Neural progenitor cell (in vitro differentiated cells): ENCODE results near the gene UBALD2. TPM values are rescaled to one million over a fixed set of nuclear protein-coding genes. Genes with fewer than 3 reads are reported as not detected.
A peak's percentile ranks its signal among the peaks of the same experiment; 100 is the strongest.
"Not testable (repeated sequence)": the region's sequence is repeated elsewhere in the genome, so short reads cannot be mapped to it uniquely, and the experiment has no call there.

ENCODE experiments used
- DNase-seq: peaks from one replicate; pipeline ENCODE4 v3.0.0-alpha.2; 2016; ENCODE audit warnings: low spot score
- H2AFZ ChIP-seq: fragments of 200-600 bp; sonication (generic); replicated peaks from 2 replicates; pipeline ENCODE4 v1.6.1; 2016; ENCODE audit warnings: antibody characterized with exemption
- H3F3A ChIP-seq: fragments of 200-600 bp; sonication (generic); 2 replicates; pipeline ENCODE4 v1.6.1; 2016; ENCODE audit warnings: antibody characterized with exemption, low read depth
- H3K27ac ChIP-seq: fragments of 200-600 bp; sonication (generic); 2 replicates; pipeline ENCODE4 v1.5.1; 2016; ENCODE audit warnings: mild to moderate bottlenecking
- H3K27me3 ChIP-seq: fragments of 200-600 bp; sonication (generic); 2 replicates; pipeline ENCODE4 v1.6.1; 2016; ENCODE audit warnings: mild to moderate bottlenecking, moderate library complexity
- H3K36me3 ChIP-seq: fragments of 200-600 bp; sonication (generic); 2 replicates; pipeline ENCODE4 v1.5.1; 2016
- H3K4me1 ChIP-seq: fragments of 200-600 bp; sonication (generic); 2 replicates; pipeline ENCODE4 v1.6.1; 2016; ENCODE audit warnings: mixed run types
- H3K4me2 ChIP-seq: fragments of 200-600 bp; sonication (generic); 2 replicates; pipeline ENCODE4 v1.6.1; 2016
- H3K4me3 ChIP-seq: fragments of 200-600 bp; sonication (generic); 2 replicates; pipeline ENCODE4 v1.5.1; 2016
- H3K79me2 ChIP-seq: fragments of 200-600 bp; sonication (generic); 2 replicates; pipeline ENCODE4 v1.6.1; 2016; ENCODE audit warnings: low read depth
- H3K9ac ChIP-seq: fragments of 200-600 bp; sonication (generic); 2 replicates; pipeline ENCODE4 v1.6.1; 2016
- H3K9me3 ChIP-seq: fragments of 200-600 bp; sonication (generic); 2 replicates; pipeline ENCODE4 v1.5.1; 2016; ENCODE audit warnings: low read depth
- H4K20me1 ChIP-seq: fragments of 200-600 bp; sonication (generic); 2 replicates; pipeline ENCODE4 v1.6.1; 2016; ENCODE audit warnings: low read depth
- H3K27ac Mint-ChIP-seq: 3 replicates; pipeline ENCODE4 v1.8.0; 2021; ENCODE audit warnings: mixed read lengths
- H3K27me3 Mint-ChIP-seq: 2 replicates; pipeline ENCODE4 v1.8.0; 2022; ENCODE audit warnings: low read depth, mild to moderate bottlenecking, inconsistent platforms, moderate library complexity, mixed read lengths; ENCODE audit not compliant: insufficient read depth
- H3K36me3 Mint-ChIP-seq: 3 replicates; pipeline ENCODE4 v1.8.0; 2021; ENCODE audit warnings: mixed read lengths
- H3K4me1 Mint-ChIP-seq: 3 replicates; pipeline ENCODE4 v1.8.0; 2021; ENCODE audit warnings: mixed read lengths
- H3K4me3 Mint-ChIP-seq: 3 replicates; pipeline ENCODE4 v1.8.0; 2021; ENCODE audit warnings: mild to moderate bottlenecking, moderate library complexity, mixed read lengths
- H3K9me3 Mint-ChIP-seq: 3 replicates; pipeline ENCODE4 v1.8.0; 2020; ENCODE audit warnings: mixed read lengths
- EZH2 ChIP-seq: fragments of 200-600 bp; sonication (generic); IDR thresholded peaks from 2 replicates; pipeline ENCODE4 v1.6.1; 2017; ENCODE audit warnings: antibody characterized with exemption, mild to moderate bottlenecking, moderate library complexity
- EZH2phosphoT487 ChIP-seq: fragments of 200-600 bp; sonication (generic); IDR thresholded peaks from 2 replicates; pipeline ENCODE4 v1.6.1; 2017; ENCODE audit warnings: antibody characterized with exemption
- total RNA-seq: library from RNA; depleted of rRNA; stranded (reverse); fragments of >200 nt; gene quantifications from 2 replicates; pipeline ENCODE4 v1.2.3, GENCODE V29; 2015; ENCODE audit warnings: low replicate concordance
- TF ChIP-seq, protein P1 (sequence below): fragments of 200-600 bp; sonication (generic); IDR thresholded peaks from 2 replicates; pipeline ENCODE4 v1.5.1; 2017; ENCODE audit warnings: antibody characterized with exemption, mild to moderate bottlenecking

The UBALD2 gene
- total RNA-seq, 1 donor from 2014 or later: 4.2 TPM

DNA sequence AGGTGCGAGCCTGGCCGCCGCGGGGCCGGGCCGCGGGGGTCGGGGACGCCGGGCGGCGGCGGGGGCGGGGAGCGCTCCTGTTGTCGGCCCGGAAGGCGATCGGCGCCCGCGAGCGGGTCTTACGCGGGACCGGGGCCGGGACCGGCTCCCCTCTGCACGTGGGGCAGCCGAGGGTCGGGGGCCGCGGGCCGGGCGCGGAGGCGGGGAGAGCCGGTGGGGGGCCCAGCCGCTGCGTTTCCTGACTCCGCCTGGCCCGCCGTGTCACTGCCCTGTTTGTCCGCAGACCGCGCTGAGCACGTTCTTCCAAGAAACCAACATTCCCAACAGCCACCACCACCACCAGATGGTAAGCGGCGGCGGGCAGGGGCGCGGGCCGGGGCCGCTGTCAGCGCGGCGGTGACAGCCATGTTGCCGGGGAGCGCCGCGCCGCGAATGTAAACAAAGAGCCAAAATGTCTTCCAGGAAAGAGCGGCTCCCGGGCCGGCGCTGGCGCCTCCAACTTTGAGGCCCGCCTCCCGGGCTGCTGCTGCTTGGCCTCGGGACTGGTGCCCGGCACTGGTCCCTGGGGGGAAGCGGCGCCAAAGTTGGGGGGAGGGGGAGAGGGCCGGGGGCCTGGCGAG is 586 bp downstream of the UBALD2 start:
- peaks cover 23% of the 10 kb centered on the region for H3K4me1 ChIP-seq
- peak; percentile 84 for DNase-seq
- H2AFZ ChIP-seq: no peak overlapping the region
- Mint-ChIP-seq H3K36me3 (peaks cover 5% of the 10 kb centered on the region), H3K27ac (no peak overlapping the region), H3K4me3 (peak overlapping the region; percentile 93), H3K27me3 (peaks cover 7% of the 10 kb centered on the region), H3K9me3 (no peaks in the 10 kb centered on the region), H3K4me1 (peaks cover 45% of the 10 kb centered on the region)
- peaks cover 9% of the 10 kb centered on the region for H4K20me1 ChIP-seq
- TF ChIP-seq EZH2: no peak
- H3K4me2 ChIP-seq: peak overlapping the region; percentile 91
- peak overlapping the region; percentile 51 for H3K9ac ChIP-seq
- H3K27ac ChIP-seq: no peak overlapping the region
- H3K36me3 ChIP-seq: no peaks in the 10 kb centered on the region
- H3K4me3 ChIP-seq: peak overlapping the region; percentile 87
- H3F3A ChIP-seq: peaks cover 9% of the 10 kb centered on the region
- no peaks in the 10 kb centered on the region for H3K27me3 ChIP-seq
- no peaks in the 10 kb centered on the region for H3K9me3 ChIP-seq
- H3K79me2 ChIP-seq: peaks cover 44% of the 10 kb centered on the region

DNA sequence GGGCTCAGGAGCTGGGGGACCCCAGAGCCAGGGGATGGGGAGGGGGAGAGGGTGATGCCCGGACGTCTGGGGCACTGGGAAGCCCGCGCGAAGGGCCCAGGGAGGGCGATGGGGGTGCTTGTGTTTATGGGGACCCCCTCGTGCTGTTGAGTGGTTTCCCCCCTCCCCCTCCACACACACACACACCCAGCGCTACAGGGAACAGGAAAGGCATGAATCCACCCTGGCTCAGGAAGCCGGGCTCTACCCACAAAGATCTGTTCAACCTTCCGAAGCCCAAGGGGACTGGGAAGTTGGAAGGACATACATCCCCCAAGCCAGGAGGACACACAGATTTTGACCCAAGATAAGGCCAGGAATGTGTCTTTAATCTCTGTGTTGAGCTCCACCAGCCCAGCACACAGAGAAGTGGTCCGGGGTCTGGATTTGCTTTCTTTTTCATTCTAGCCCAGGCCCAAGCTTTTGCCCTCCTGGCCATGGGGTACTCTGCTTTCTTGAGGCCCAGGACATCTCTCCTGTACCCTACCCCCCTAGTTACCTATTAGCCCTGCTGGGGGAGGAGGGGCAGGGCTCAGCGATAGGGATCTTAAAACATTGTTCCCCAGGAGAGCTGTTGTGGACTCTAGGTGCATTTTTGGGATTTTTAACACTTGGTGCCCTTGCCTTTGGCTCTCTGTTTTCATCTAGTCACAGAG is 1.2 kb downstream of the UBALD2 start:
- Histone ChIP-seq H3K27ac (no peak overlapping the region), H3K27me3 (no peaks in the 10 kb centered on the region), H3K9ac (peak overlapping the region; percentile 51), H3K79me2 (peaks cover 44% of the 10 kb centered on the region), H3F3A (peaks cover 9% of the 10 kb centered on the region), H3K36me3 (no peaks in the 10 kb centered on the region), H3K4me2 (peak overlapping the region; percentile 91), H3K4me1 (peaks cover 24% of the 10 kb centered on the region), H4K20me1 (peaks cover 16% of the 10 kb centered on the region), H3K4me3 (peak overlapping the region; percentile 87), H3K9me3 (no peaks in the 10 kb centered on the region), H2AFZ (no peak overlapping the region)
- DNase-seq: no peak
- H3K4me1 Mint-ChIP-seq: peaks cover 49% of the 10 kb centered on the region
- H3K27ac Mint-ChIP-seq: peak overlapping the region; percentile 66
- TF ChIP-seq, protein P1, sequence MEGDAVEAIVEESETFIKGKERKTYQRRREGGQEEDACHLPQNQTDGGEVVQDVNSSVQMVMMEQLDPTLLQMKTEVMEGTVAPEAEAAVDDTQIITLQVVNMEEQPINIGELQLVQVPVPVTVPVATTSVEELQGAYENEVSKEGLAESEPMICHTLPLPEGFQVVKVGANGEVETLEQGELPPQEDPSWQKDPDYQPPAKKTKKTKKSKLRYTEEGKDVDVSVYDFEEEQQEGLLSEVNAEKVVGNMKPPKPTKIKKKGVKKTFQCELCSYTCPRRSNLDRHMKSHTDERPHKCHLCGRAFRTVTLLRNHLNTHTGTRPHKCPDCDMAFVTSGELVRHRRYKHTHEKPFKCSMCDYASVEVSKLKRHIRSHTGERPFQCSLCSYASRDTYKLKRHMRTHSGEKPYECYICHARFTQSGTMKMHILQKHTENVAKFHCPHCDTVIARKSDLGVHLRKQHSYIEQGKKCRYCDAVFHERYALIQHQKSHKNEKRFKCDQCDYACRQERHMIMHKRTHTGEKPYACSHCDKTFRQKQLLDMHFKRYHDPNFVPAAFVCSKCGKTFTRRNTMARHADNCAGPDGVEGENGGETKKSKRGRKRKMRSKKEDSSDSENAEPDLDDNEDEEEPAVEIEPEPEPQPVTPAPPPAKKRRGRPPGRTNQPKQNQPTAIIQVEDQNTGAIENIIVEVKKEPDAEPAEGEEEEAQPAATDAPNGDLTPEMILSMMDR: no peak
- no peak for TF ChIP-seq EZH2phosphoT487
- no peak for TF ChIP-seq EZH2
- H3K27me3 Mint-ChIP-seq: peaks cover 6% of the 10 kb centered on the region
- no peaks in the 10 kb centered on the region for H3K9me3 Mint-ChIP-seq
- H3K36me3 Mint-ChIP-seq: peaks cover 5% of the 10 kb centered on the region
- peak overlapping the region; percentile 93 for H3K4me3 Mint-ChIP-seq

DNA sequence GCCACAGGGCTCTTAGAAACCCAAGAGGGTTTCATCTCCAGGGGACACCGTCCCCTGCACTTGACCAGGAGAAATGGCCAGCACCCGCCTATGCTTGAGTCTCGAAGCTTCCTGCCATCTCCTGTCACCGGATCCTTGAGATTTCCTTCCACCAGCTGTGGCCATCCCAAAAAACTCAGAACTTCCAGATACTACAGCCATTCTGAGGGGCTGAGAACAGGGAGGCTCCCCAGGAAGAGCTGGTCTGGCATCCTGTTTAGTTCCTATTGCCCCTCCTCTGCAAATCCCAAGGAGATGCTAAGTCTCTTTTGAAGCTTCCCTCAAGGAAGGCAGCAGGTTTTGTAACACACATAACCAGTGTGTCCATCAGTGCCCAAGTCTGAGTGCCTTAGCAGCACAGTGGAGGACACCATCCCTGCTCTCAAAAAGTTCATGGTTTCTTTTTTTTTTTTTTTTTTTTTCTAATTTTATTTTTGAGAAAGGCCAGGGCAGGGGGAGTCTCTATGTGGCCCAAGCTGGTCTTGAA is 2.0 kb downstream of the UBALD2 start:
- Histone ChIP-seq H3K4me3 (peak overlapping the region; percentile 87), H3K4me2 (peak overlapping the region; percentile 91), H3K9me3 (no peaks in the 10 kb centered on the region), H2AFZ (no peak overlapping the region), H3K4me1 (peaks cover 27% of the 10 kb centered on the region), H3K27me3 (no peaks in the 10 kb centered on the region), H3K9ac (no peak overlapping the region), H4K20me1 (peaks cover 21% of the 10 kb centered on the region), H3K27ac (no peak overlapping the region), H3F3A (peaks cover 9% of the 10 kb centered on the region), H3K79me2 (peaks cover 44% of the 10 kb centered on the region), H3K36me3 (no peaks in the 10 kb centered on the region)
- Mint-ChIP-seq H3K27ac (peak overlapping the region; percentile 60), H3K4me3 (peak overlapping the region; percentile 93), H3K36me3 (peaks cover 5% of the 10 kb centered on the region), H3K4me1 (peaks cover 42% of the 10 kb centered on the region), H3K27me3 (peaks cover 4% of the 10 kb centered on the region), H3K9me3 (no peaks in the 10 kb centered on the region)
- TF ChIP-seq, protein P1: no peak
- TF ChIP-seq EZH2 (no peak), EZH2phosphoT487 (no peak)
- DNase-seq: no peak

DNA sequence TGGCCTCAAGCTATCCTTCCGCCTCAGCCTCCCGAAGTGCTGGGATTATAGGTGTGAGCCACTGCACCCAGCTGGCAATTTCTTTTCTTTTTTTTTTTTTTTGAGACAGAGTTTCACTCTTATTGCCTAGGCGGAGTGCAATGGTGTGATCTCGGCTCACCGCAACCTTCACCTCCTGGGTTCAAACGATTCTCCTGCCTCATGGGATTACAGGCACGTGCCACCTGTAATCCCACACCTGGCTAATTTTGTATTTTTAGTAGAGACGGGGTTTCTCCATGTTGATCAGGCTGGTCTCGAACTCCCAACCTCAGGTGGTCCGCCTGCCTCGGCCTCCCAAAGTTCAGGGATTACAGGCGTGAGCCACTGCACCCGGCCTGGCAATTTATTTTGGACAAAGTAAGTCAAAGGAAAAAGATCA is 2.4 kb downstream of the UBALD2 start:
- Histone ChIP-seq H3K4me1 (peaks cover 31% of the 10 kb centered on the region), H3F3A (peaks cover 11% of the 10 kb centered on the region), H4K20me1 (peaks cover 24% of the 10 kb centered on the region), H3K4me2 (peak overlapping the region; percentile 40), H3K27ac (peak overlapping the region; percentile 54), H3K79me2 (peaks cover 44% of the 10 kb centered on the region)
- peak overlapping the region; percentile 78 for H3K4me3 Mint-ChIP-seq
- peaks cover 38% of the 10 kb centered on the region for H3K4me1 Mint-ChIP-seq
- not testable (repeated sequence) for H3K36me3 Mint-ChIP-seq, H3K27me3 Mint-ChIP-seq, H2AFZ ChIP-seq, H3K9me3 Mint-ChIP-seq, H3K27me3 ChIP-seq, H3K36me3 ChIP-seq, H3K4me3 ChIP-seq, H3K27ac Mint-ChIP-seq, H3K9ac ChIP-seq, H3K9me3 ChIP-seq, DNase-seq
